GM23248 (cell line): Measurements from ENCODE around the gene FRYL.

Source experiments
- EZH2 ChIP-seq: fragments of 200-600 bp; sonication (generic); IDR thresholded peaks from 2 replicates; pipeline ENCODE4 v1.6.1; 2018; ENCODE audit warnings: antibody characterized with exemption, mild to moderate bottlenecking; ENCODE audit not compliant: insufficient read depth, poor library complexity, severe bottlenecking
- EZH2phosphoT487 ChIP-seq: fragments of 200-600 bp; sonication (generic); IDR thresholded peaks from 2 replicates; pipeline ENCODE4 v1.6.1; 2018; ENCODE audit warnings: antibody characterized with exemption, moderate library complexity, mild to moderate bottlenecking, low read depth; ENCODE audit not compliant: insufficient read depth

GRCh38 chr4:48693856-48694574 is 86.1 kb downstream of the FRYL start:
- TF ChIP-seq EZH2phosphoT487: no peak
- no peak for TF ChIP-seq EZH2
